ENCODE data around the gene MYO7B. TPM values are rescaled to one million over a fixed set of nuclear protein-coding genes. Genes with fewer than 3 reads are reported as not detected.
A peak's percentile ranks its signal among the peaks of the same experiment; 100 is the strongest.

Gene MYO7B
- total RNA-seq, 2 experiments from 2014 or later: 0.75 to 1.5 TPM

- ChIA-PET POLR2A (interaction anchor here (0.9 to 1.2 kb wide), 2 partner anchors 58 to 437 kb away, joined by 3 to 8 read pairs; partner anchors contain the start of gene SAP130), CTCF (interaction anchor here (0.6 to 3.1 kb wide), 39 partner anchors 9 to 391 kb away, joined by 3 to 145 read pairs (median 5); partner anchors contain the start of genes IWS1, SFT2D3 and WDR33)
- H3K36me3 Mint-ChIP-seq (ENCODE audit: low read depth): no peaks in the 10 kb centered on the region
- ATAC-seq (peak; percentile 97), DNase-seq (peak; percentile 84)
- H3K4me1 Mint-ChIP-seq: peaks cover 1% of the 10 kb centered on the region
- no peaks in the 10 kb centered on the region for H3K9me3 Mint-ChIP-seq (ENCODE audit: low read depth)
- intact Hi-C loops (cut with DNase I, micrococcal nuclease): loop anchor here (1.0 to 5.0 kb wide), 3 partner anchors 58 to 641 kb away; partner anchors contain the start of gene SFT2D3 (in 1 of the 2)
- H3K27me3 Mint-ChIP-seq: no peaks in the 10 kb centered on the region
- no peak overlapping the region for H3K27ac Mint-ChIP-seq
- H3K4me3 Mint-ChIP-seq: no peak overlapping the region
These were observed 55.9 kb downstream of the MYO7B start for GRCh38 chr2:127591221-127591923.

GRCh38 chr2:127592761-127593227, 57.3 kb downstream of the MYO7B start:
- H3K4me1 Mint-ChIP-seq: peaks cover 1% of the 10 kb centered on the region
- no peaks in the 10 kb centered on the region for H3K36me3 Mint-ChIP-seq (ENCODE audit: low read depth)
- H3K9me3 Mint-ChIP-seq (ENCODE audit: low read depth): no peaks in the 10 kb centered on the region
- ChIA-PET CTCF (interaction anchor here (0.7 to 3.1 kb wide), 6 partner anchors 9 to 86 kb away, joined by 3 to 145 read pairs (median 6); no protein-coding TSS in a partner anchor), POLR2A (no interaction called here)
- ATAC-seq (no peak), DNase-seq (no peak)
- intact Hi-C loops (cut with DNase I, micrococcal nuclease): loop anchor here in 1 of 2 experiments (5.0 kb wide), 1 partner anchor 640 kb away; no protein-coding TSS in a partner anchor
- H3K4me3 Mint-ChIP-seq: no peak overlapping the region
- H3K27ac Mint-ChIP-seq: no peak overlapping the region
- H3K27me3 Mint-ChIP-seq: no peaks in the 10 kb centered on the region

GRCh38 chr2:127593228-127594115, 58.0 kb downstream of the MYO7B start:
- intact Hi-C loops (cut with DNase I, micrococcal nuclease): loop anchor here in 1 of 2 experiments (5.0 kb wide), 1 partner anchor 639 kb away; no protein-coding TSS in a partner anchor
- H3K4me3 Mint-ChIP-seq: no peak overlapping the region
- POLR2A ChIA-PET: no interaction called here
- no peak overlapping the region for H3K27ac Mint-ChIP-seq
- ATAC-seq: no peak
- no peaks in the 10 kb centered on the region for H3K9me3 Mint-ChIP-seq (ENCODE audit: low read depth)
- no peaks in the 10 kb centered on the region for H3K27me3 Mint-ChIP-seq
- DNase-seq: no peak
- CTCF ChIA-PET: interaction anchor here (1.7 to 1.8 kb wide), 2 partner anchors 8 to 56 kb away, joined by 4 to 6 read pairs; no protein-coding TSS in a partner anchor
- no peaks in the 10 kb centered on the region for H3K36me3 Mint-ChIP-seq (ENCODE audit: low read depth)
- H3K4me1 Mint-ChIP-seq: peaks cover 1% of the 10 kb centered on the region

- Mint-ChIP-seq H3K27me3 (no peaks in the 10 kb centered on the region), H3K9me3 (ENCODE audit: low read depth) (no peaks in the 10 kb centered on the region)
- POLR2A ChIA-PET: no interaction called here
These were observed 58.7 kb downstream of the MYO7B start for GRCh38 chr2:127594116-127594591.

GRCh38 chr2:127596311-127597045, 61.0 kb downstream of the MYO7B start:
- ATAC-seq: no peak
- no peaks in the 10 kb centered on the region for H3K36me3 Mint-ChIP-seq (ENCODE audit: low read depth)
- intact Hi-C loops (cut with DNase I, micrococcal nuclease): no loop called here
- no peaks in the 10 kb centered on the region for H3K9me3 Mint-ChIP-seq (ENCODE audit: low read depth)
- DNase-seq: no peak
- ChIA-PET POLR2A (no interaction called here), CTCF (interaction anchor here (1.0 to 1.7 kb wide), 2 partner anchors 20 to 53 kb away, joined by 4 to 5 read pairs (median 5); no protein-coding TSS in a partner anchor)
- H3K4me3 Mint-ChIP-seq: no peak overlapping the region
- H3K4me1 Mint-ChIP-seq: no peaks in the 10 kb centered on the region
- no peaks in the 10 kb centered on the region for H3K27me3 Mint-ChIP-seq
- H3K27ac Mint-ChIP-seq: no peak overlapping the region

More at GRCh38 chr2:127594116-127594591, 58.7 kb downstream of the MYO7B start:
- H3K36me3 Mint-ChIP-seq (ENCODE audit: low read depth): no peaks in the 10 kb centered on the region
- intact Hi-C loops (cut with DNase I, micrococcal nuclease): loop anchor here in 1 of 2 experiments (5.0 kb wide), 1 partner anchor 638 kb away; no protein-coding TSS in a partner anchor
- DNase-seq (no peak), ATAC-seq (no peak)
- CTCF ChIA-PET: interaction anchor here (1.7 to 1.8 kb wide), 2 partner anchors 8 to 56 kb away, joined by 4 to 6 read pairs; no protein-coding TSS in a partner anchor
- H3K27ac Mint-ChIP-seq: no peak overlapping the region
- peaks cover 1% of the 10 kb centered on the region for H3K4me1 Mint-ChIP-seq
- no peak overlapping the region for H3K4me3 Mint-ChIP-seq

GRCh38 chr2:127597046-127597983, 61.8 kb downstream of the MYO7B start:
- POLR2A ChIA-PET: no interaction called here
- H3K4me3 Mint-ChIP-seq: no peak overlapping the region

GRCh38 chr2:127597984-127598380, 62.5 kb downstream of the MYO7B start:
- intact Hi-C loops (cut with DNase I, micrococcal nuclease): no loop called here
- Mint-ChIP-seq H3K27me3 (no peaks in the 10 kb centered on the region), H3K36me3 (ENCODE audit: low read depth) (no peaks in the 10 kb centered on the region), H3K4me3 (no peak overlapping the region), H3K27ac (no peak overlapping the region), H3K4me1 (no peaks in the 10 kb centered on the region), H3K9me3 (ENCODE audit: low read depth) (peaks cover 3% of the 10 kb centered on the region)
- DNase-seq: peak; percentile 5
- ATAC-seq: peak; percentile 49
- POLR2A ChIA-PET: no interaction called here
- CTCF ChIA-PET: no interaction called here

More at GRCh38 chr2:127597046-127597983, 61.8 kb downstream of the MYO7B start:
- H3K27ac Mint-ChIP-seq: no peak overlapping the region
- H3K27me3 Mint-ChIP-seq: no peaks in the 10 kb centered on the region
- CTCF ChIA-PET: interaction anchor here (1.0 kb wide), 1 partner anchor 52 kb away, joined by 4 read pairs; no protein-coding TSS in a partner anchor
- peaks cover 2% of the 10 kb centered on the region for H3K9me3 Mint-ChIP-seq (ENCODE audit: low read depth)
- no peak for ATAC-seq
- H3K36me3 Mint-ChIP-seq (ENCODE audit: low read depth): no peaks in the 10 kb centered on the region
- no peaks in the 10 kb centered on the region for H3K4me1 Mint-ChIP-seq
- DNase-seq: peak; percentile 3
- intact Hi-C loops (cut with DNase I, micrococcal nuclease): no loop called here

GRCh38 chr2:127598711-127599110, 63.2 kb downstream of the MYO7B start:
- Mint-ChIP-seq H3K9me3 (ENCODE audit: low read depth) (peaks cover 7% of the 10 kb centered on the region), H3K27ac (no peak overlapping the region), H3K4me3 (no peak overlapping the region), H3K36me3 (ENCODE audit: low read depth) (no peaks in the 10 kb centered on the region), H3K27me3 (no peaks in the 10 kb centered on the region), H3K4me1 (no peaks in the 10 kb centered on the region)
- ChIA-PET CTCF (no interaction called here), POLR2A (no interaction called here)
- no peak for DNase-seq
- intact Hi-C loops (cut with DNase I, micrococcal nuclease): no loop called here
- ATAC-seq: no peak

- intact Hi-C loops (cut with DNase I, micrococcal nuclease): no loop called here
- ATAC-seq (no peak), DNase-seq (no peak)
- POLR2A ChIA-PET: no interaction called here
- Mint-ChIP-seq H3K4me1 (no peaks in the 10 kb centered on the region), H3K9me3 (ENCODE audit: low read depth) (peaks cover 7% of the 10 kb centered on the region), H3K27ac (no peak overlapping the region), H3K4me3 (no peak overlapping the region), H3K27me3 (no peaks in the 10 kb centered on the region), H3K36me3 (ENCODE audit: low read depth) (no peaks in the 10 kb centered on the region)
- CTCF ChIA-PET: no interaction called here
These were observed 63.7 kb downstream of the MYO7B start for GRCh38 chr2:127599211-127599610.

GRCh38 chr2:127604986-127605385, 69.5 kb downstream of the MYO7B start:
- no peaks in the 10 kb centered on the region for H3K36me3 Mint-ChIP-seq (ENCODE audit: low read depth)
- H3K27ac Mint-ChIP-seq: no peak overlapping the region
- DNase-seq (no peak), ATAC-seq (no peak)
- no peaks in the 10 kb centered on the region for H3K27me3 Mint-ChIP-seq
- CTCF ChIA-PET: interaction anchor here (1.0 to 1.5 kb wide), 4 partner anchors 14 to 43 kb away, joined by 3 to 5 read pairs (median 4); no protein-coding TSS in a partner anchor
- H3K4me3 Mint-ChIP-seq: no peak overlapping the region
- peaks cover 8% of the 10 kb centered on the region for H3K4me1 Mint-ChIP-seq
- peaks cover 7% of the 10 kb centered on the region for H3K9me3 Mint-ChIP-seq (ENCODE audit: low read depth)
- POLR2A ChIA-PET: interaction anchor here (0.6 kb wide), 1 partner anchor 64 kb away, joined by 3 read pairs; no protein-coding TSS in a partner anchor
- intact Hi-C loops (cut with DNase I, micrococcal nuclease): no loop called here
